Chondrocyte (in vitro differentiated cells): Measurements from ENCODE around the gene FES. TPM values are rescaled to one million over a fixed set of nuclear protein-coding genes. Genes with fewer than 3 reads are reported as not detected.

Source experiments
- DNase-seq: peaks from one replicate; pipeline ENCODE4 v3.0.0; 2021; ENCODE audit warnings: mixed read lengths, low spot score
- H3K27ac Mint-ChIP-seq: one replicate; pipeline ENCODE4 v1.8.0; 2021; ENCODE audit warnings: mild to moderate bottlenecking, moderate library complexity, mixed read lengths; ENCODE audit not compliant: unreplicated experiment
- H3K27me3 Mint-ChIP-seq: 2 replicates; pipeline ENCODE4 v1.8.0; 2021; ENCODE audit warnings: low read depth, mixed read lengths
- H3K36me3 Mint-ChIP-seq: 2 replicates; pipeline ENCODE4 v1.8.0; 2021; ENCODE audit warnings: low read depth, mixed read lengths
- H3K4me1 Mint-ChIP-seq: 2 replicates; pipeline ENCODE4 v1.8.0; 2021; ENCODE audit warnings: low read depth, mild to moderate bottlenecking, mixed read lengths
- H3K4me3 Mint-ChIP-seq: one replicate; pipeline ENCODE4 v1.8.0; 2021; ENCODE audit warnings: mild to moderate bottlenecking, moderate library complexity, mixed read lengths; ENCODE audit not compliant: unreplicated experiment
- H3K9me3 Mint-ChIP-seq: 2 replicates; pipeline ENCODE4 v1.8.0; 2021; ENCODE audit warnings: low read depth, mixed read lengths
- total RNA-seq: library from RNA; stranded (reverse); gene quantifications from 3 replicates; pipeline ENCODE4 v1.2.1, GENCODE V29; 2021
- TF ChIP-seq, protein P1 (sequence below): fragments of 200-600 bp; sonication (generic); IDR thresholded peaks from 2 replicates; pipeline ENCODE4 v1.5.0; 2021; ENCODE audit warnings: antibody characterized with exemption, mild to moderate bottlenecking, moderate library complexity

FES gene
- total RNA-seq, 1 donor from 2014 or later = 2.4 TPM

DNA sequence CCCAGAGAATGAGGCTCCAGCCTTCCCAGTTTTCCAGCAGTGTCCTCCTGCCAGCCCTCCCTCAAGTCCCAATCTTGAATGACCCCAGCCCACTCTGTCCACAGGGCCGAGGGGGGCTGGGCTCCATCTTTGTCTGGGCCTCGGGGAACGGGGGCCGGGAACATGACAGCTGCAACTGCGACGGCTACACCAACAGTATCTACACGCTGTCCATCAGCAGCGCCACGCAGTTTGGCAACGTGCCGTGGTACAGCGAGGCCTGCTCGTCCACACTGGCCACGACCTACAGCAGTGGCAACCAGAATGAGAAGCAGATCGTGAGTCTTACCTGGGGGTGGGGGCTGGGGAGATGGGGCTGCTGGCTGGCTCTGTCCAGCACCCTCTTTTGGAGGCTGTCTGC, 5.6 kb upstream of the FES start:
- H3K9me3 Mint-ChIP-seq = no peaks in the 10 kb centered on the region
- peak; percentile 63 for DNase-seq
- H3K36me3 Mint-ChIP-seq = peaks cover 23% of the 10 kb centered on the region
- TF ChIP-seq, protein P1, sequence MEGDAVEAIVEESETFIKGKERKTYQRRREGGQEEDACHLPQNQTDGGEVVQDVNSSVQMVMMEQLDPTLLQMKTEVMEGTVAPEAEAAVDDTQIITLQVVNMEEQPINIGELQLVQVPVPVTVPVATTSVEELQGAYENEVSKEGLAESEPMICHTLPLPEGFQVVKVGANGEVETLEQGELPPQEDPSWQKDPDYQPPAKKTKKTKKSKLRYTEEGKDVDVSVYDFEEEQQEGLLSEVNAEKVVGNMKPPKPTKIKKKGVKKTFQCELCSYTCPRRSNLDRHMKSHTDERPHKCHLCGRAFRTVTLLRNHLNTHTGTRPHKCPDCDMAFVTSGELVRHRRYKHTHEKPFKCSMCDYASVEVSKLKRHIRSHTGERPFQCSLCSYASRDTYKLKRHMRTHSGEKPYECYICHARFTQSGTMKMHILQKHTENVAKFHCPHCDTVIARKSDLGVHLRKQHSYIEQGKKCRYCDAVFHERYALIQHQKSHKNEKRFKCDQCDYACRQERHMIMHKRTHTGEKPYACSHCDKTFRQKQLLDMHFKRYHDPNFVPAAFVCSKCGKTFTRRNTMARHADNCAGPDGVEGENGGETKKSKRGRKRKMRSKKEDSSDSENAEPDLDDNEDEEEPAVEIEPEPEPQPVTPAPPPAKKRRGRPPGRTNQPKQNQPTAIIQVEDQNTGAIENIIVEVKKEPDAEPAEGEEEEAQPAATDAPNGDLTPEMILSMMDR = no peak
- peaks cover 10% of the 10 kb centered on the region for H3K4me1 Mint-ChIP-seq
- H3K27ac Mint-ChIP-seq = no peak overlapping the region
- H3K4me3 Mint-ChIP-seq = no peak overlapping the region
- H3K27me3 Mint-ChIP-seq = no peaks in the 10 kb centered on the region

DNA sequence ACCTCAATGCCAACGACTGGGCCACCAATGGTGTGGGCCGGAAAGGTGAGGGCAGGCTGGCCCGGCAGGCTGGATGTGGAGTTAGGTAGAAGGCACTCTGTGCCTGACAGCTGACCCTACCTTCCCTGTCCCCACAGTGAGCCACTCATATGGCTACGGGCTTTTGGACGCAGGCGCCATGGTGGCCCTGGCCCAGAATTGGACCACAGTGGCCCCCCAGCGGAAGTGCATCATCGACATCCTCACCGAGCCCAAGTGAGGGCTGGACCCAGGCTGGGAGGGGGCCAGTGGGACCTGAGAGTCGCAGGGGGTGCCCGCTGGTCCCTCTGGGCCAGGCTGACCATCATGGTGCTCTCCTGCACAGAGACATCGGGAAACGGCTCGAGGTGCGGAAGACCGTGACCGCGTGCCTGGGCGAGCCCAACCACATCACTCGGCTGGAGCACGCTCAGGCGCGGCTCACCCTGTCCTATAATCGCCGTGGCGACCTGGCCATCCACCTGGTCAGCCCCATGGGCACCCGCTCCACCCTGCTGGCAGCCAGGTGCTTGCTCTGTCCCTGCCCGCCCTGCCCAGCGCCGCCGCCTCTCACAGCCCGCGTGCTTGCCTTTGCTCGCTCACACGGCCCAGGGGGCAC, 4.5 kb upstream of the FES start:
- Mint-ChIP-seq H3K36me3 (peaks cover 23% of the 10 kb centered on the region), H3K27me3 (no peaks in the 10 kb centered on the region), H3K27ac (no peak overlapping the region), H3K9me3 (no peaks in the 10 kb centered on the region), H3K4me3 (no peak overlapping the region), H3K4me1 (peaks cover 6% of the 10 kb centered on the region)
- TF ChIP-seq, protein P1 = no peak
- peak; percentile 90 for DNase-seq

DNA sequence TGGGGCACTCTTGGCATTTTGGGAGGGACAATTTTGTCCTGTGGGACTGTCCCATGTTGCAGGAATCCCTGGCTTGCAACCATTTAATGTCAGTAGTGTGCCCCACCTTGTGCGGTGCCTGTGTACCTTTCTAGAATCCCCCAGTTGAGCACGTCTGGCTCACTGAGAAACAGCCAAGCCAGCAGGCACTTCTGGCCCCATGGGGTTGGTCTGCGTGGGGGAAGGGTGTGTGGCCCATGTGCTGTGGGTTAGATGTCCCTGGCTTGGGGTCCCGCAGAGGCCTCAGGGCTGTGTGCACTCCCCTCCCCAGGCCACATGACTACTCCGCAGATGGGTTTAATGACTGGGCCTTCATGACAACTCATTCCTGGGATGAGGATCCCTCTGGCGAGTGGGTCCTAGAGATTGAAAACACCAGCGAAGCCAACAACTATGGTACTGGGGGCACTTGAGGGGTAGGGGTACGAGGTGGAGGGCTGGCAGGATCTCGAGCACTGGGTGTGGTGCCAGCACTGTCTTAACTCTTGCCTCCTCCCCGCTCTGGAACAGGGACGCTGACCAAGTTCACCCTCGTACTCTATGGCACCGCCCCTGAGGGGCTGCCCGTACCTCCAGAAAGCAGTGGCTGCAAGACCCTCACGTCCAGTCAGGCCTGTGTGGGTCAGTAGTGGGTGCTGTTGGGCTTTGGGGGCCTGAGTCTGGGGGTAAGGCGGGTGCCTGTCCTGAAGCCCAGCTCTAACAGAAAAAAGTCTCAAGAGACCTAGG, 3.7 kb upstream of the FES start:
- Mint-ChIP-seq H3K27me3 (no peaks in the 10 kb centered on the region), H3K9me3 (no peaks in the 10 kb centered on the region), H3K36me3 (peaks cover 23% of the 10 kb centered on the region), H3K4me1 (peaks cover 9% of the 10 kb centered on the region), H3K27ac (no peak overlapping the region), H3K4me3 (no peak overlapping the region)
- peak; percentile 85 for DNase-seq
- TF ChIP-seq, protein P1 = no peak

DNA sequence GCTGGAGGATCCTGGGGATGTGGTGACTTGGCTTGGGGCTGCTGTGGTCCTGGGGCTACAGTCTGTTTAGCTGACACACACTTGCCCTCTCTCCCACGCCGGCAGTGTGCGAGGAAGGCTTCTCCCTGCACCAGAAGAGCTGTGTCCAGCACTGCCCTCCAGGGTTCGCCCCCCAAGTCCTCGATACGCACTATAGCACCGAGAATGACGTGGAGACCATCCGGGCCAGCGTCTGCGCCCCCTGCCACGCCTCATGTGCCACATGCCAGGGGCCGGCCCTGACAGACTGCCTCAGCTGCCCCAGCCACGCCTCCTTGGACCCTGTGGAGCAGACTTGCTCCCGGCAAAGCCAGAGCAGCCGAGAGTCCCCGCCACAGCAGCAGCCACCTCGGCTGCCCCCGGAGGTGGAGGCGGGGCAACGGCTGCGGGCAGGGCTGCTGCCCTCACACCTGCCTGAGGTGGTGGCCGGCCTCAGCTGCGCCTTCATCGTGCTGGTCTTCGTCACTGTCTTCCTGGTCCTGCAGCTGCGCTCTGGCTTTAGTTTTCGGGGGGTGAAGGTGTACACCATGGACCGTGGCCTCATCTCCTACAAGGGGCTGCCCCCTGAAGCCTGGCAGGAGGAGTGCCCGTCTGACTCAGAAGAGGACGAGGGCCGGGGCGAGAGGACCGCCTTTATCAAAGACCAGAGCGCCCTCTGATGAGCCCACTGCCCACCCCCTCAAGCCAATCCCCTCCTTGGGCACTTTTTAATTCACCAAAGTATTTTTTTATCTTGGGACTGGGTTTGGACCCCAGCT, 2.9 kb upstream of the FES start:
- TF ChIP-seq, protein P1 = no peak
- no peak overlapping the region for H3K4me3 Mint-ChIP-seq
- H3K27ac Mint-ChIP-seq = no peak overlapping the region
- H3K9me3 Mint-ChIP-seq = no peaks in the 10 kb centered on the region
- H3K4me1 Mint-ChIP-seq = peaks cover 16% of the 10 kb centered on the region
- H3K27me3 Mint-ChIP-seq = no peaks in the 10 kb centered on the region
- DNase-seq = peak; percentile 94
- H3K36me3 Mint-ChIP-seq = peaks cover 22% of the 10 kb centered on the region
